Measurements from ENCODE around the gene ARMC9. TPM values are rescaled to one million over a fixed set of nuclear protein-coding genes. Genes with fewer than 3 reads are reported as not detected.
"Not testable (repeated sequence)": the region's sequence is repeated elsewhere in the genome, so short reads cannot be mapped to it uniquely, and the experiment has no call there.

Gene ARMC9
- total RNA-seq, 1 donor from 2014 or later = 178 TPM

- no peak for TF ChIP-seq CTCF (IDR thresholded peaks at IDR 0.05)
- Mint-ChIP-seq H3K4me3 (ENCODE audit: unreplicated experiment) (no peak overlapping the region), H3K9me3 (ENCODE audit: unreplicated experiment) (no peaks in the 10 kb centered on the region), H3K4me1 (ENCODE audit: unreplicated experiment) (peaks cover 4% of the 10 kb centered on the region), H3K27ac (ENCODE audit: unreplicated experiment) (no peak overlapping the region), H3K27me3 (ENCODE audit: unreplicated experiment) (no peaks in the 10 kb centered on the region), H3K36me3 (ENCODE audit: unreplicated experiment) (peaks cover 17% of the 10 kb centered on the region)
- DNase-seq (ENCODE audit: extremely low spot score, unreplicated experiment) = no peak
Measured at GRCh38 chr2:231373786-231374349, 175.4 kb downstream of the ARMC9 start.

- H3K36me3 Mint-ChIP-seq (ENCODE audit: unreplicated experiment) = peaks cover 17% of the 10 kb centered on the region
- peaks cover 4% of the 10 kb centered on the region for H3K4me1 Mint-ChIP-seq (ENCODE audit: unreplicated experiment)
- H3K9me3 Mint-ChIP-seq (ENCODE audit: unreplicated experiment) = no peaks in the 10 kb centered on the region
- no peak for TF ChIP-seq CTCF (IDR thresholded peaks at IDR 0.05)
- no peak overlapping the region for H3K4me3 Mint-ChIP-seq (ENCODE audit: unreplicated experiment)
- H3K27me3 Mint-ChIP-seq (ENCODE audit: unreplicated experiment) = no peaks in the 10 kb centered on the region
- H3K27ac Mint-ChIP-seq (ENCODE audit: unreplicated experiment) = no peak overlapping the region
- no peak for DNase-seq (ENCODE audit: extremely low spot score, unreplicated experiment)
Measured at GRCh38 chr2:231374771-231375170, 176.3 kb downstream of the ARMC9 start.

- H3K27me3 Mint-ChIP-seq (ENCODE audit: unreplicated experiment); H3K4me3 Mint-ChIP-seq (ENCODE audit: unreplicated experiment); DNase-seq (ENCODE audit: extremely low spot score, unreplicated experiment); H3K27ac Mint-ChIP-seq (ENCODE audit: unreplicated experiment); H3K4me1 Mint-ChIP-seq (ENCODE audit: unreplicated experiment); H3K9me3 Mint-ChIP-seq (ENCODE audit: unreplicated experiment): not testable (repeated sequence)
- H3K36me3 Mint-ChIP-seq (ENCODE audit: unreplicated experiment) = peaks cover 17% of the 10 kb centered on the region
Measured at GRCh38 chr2:231375994-231376615, 177.7 kb downstream of the ARMC9 start.

GRCh38 chr2:231376857-231377256, 178.4 kb downstream of the ARMC9 start:
- Mint-ChIP-seq H3K4me1 (ENCODE audit: unreplicated experiment) (peaks cover 4% of the 10 kb centered on the region), H3K27me3 (ENCODE audit: unreplicated experiment) (no peaks in the 10 kb centered on the region), H3K27ac (ENCODE audit: unreplicated experiment) (no peak overlapping the region), H3K4me3 (ENCODE audit: unreplicated experiment) (no peak overlapping the region), H3K36me3 (ENCODE audit: unreplicated experiment) (peaks cover 13% of the 10 kb centered on the region), H3K9me3 (ENCODE audit: unreplicated experiment) (no peaks in the 10 kb centered on the region)
- no peak for DNase-seq (ENCODE audit: extremely low spot score, unreplicated experiment)
- TF ChIP-seq CTCF (IDR thresholded peaks at IDR 0.05) = no peak

- H3K36me3 Mint-ChIP-seq (ENCODE audit: unreplicated experiment) = peaks cover 6% of the 10 kb centered on the region
Measured at GRCh38 chr2:231378026-231378722, 179.7 kb downstream of the ARMC9 start.

More at GRCh38 chr2:231378026-231378722, 179.7 kb downstream of the ARMC9 start:
- Mint-ChIP-seq H3K4me1 (ENCODE audit: unreplicated experiment) (no peaks in the 10 kb centered on the region), H3K27ac (ENCODE audit: unreplicated experiment) (no peak overlapping the region), H3K9me3 (ENCODE audit: unreplicated experiment) (no peaks in the 10 kb centered on the region), H3K27me3 (ENCODE audit: unreplicated experiment) (no peaks in the 10 kb centered on the region), H3K4me3 (ENCODE audit: unreplicated experiment) (no peak overlapping the region)
- no peak for TF ChIP-seq CTCF (IDR thresholded peaks at IDR 0.05)
- DNase-seq (ENCODE audit: extremely low spot score, unreplicated experiment) = no peak

Measured in osteocyte (in vitro differentiated cells).